SKM-1 treated with dmso at 0.1 percent for 144 hours (cell line): ENCODE measurements around the gene BCR.

Experiments
- DNase-seq: peaks from one replicate; lab custom pipeline; 2025; ENCODE audit not compliant: unreplicated experiment; lab: John Stamatoyannopoulos, UW

The BCR gene

GRCh38 chr22:23193882-23194281, 13.6 kb downstream of the BCR start:
- DNase-seq, result no peak

GRCh38 chr22:23196165-23196564, 15.9 kb downstream of the BCR start:
- DNase-seq, result no peak

GRCh38 chr22:23197836-23198235, 17.5 kb downstream of the BCR start:
- DNase-seq, result no peak

GRCh38 chr22:23199159-23199558, 18.9 kb downstream of the BCR start:
- DNase-seq, result no peak

GRCh38 chr22:23200898-23201297, 20.6 kb downstream of the BCR start:
- no peak for DNase-seq

- DNase-seq, result no peak
These were observed 22.6 kb downstream of the BCR start for GRCh38 chr22:23202812-23203451.

GRCh38 chr22:23203452-23204124, 23.3 kb downstream of the BCR start:
- no peak for DNase-seq

- DNase-seq, result no peak
These were observed 23.8 kb downstream of the BCR start for GRCh38 chr22:23204125-23204488.

GRCh38 chr22:23204541-23205157, 24.3 kb downstream of the BCR start:
- DNase-seq, result no peak

GRCh38 chr22:23205339-23206049, 25.2 kb downstream of the BCR start:
- DNase-seq, result no peak

GRCh38 chr22:23206915-23207314, 26.6 kb downstream of the BCR start:
- no peak for DNase-seq

GRCh38 chr22:23207729-23208393, 27.6 kb downstream of the BCR start:
- no peak for DNase-seq

- no peak for DNase-seq
These were observed 30.3 kb downstream of the BCR start for GRCh38 chr22:23210428-23211170.

- no peak for DNase-seq
These were observed 31.3 kb downstream of the BCR start for GRCh38 chr22:23211622-23212021.

GRCh38 chr22:23212061-23213021, 32.0 kb downstream of the BCR start:
- no peak for DNase-seq

GRCh38 chr22:23213022-23213555, 32.8 kb downstream of the BCR start:
- DNase-seq, result no peak

- DNase-seq, result no peak
These were observed 33.4 kb downstream of the BCR start for GRCh38 chr22:23213581-23214334.

- no peak for DNase-seq
These were observed 34.1 kb downstream of the BCR start for GRCh38 chr22:23214398-23214797.
